ENCODE data around the gene HIBADH. TPM values are rescaled to one million over a fixed set of nuclear protein-coding genes. Genes with fewer than 3 reads are reported as not detected.
"Not testable (repeated sequence)": the region's sequence is repeated elsewhere in the genome, so short reads cannot be mapped to it uniquely, and the experiment has no call there.

HIBADH gene
- total RNA-seq, 1 experiment from 2014 or later, result 23.2 TPM

DNA sequence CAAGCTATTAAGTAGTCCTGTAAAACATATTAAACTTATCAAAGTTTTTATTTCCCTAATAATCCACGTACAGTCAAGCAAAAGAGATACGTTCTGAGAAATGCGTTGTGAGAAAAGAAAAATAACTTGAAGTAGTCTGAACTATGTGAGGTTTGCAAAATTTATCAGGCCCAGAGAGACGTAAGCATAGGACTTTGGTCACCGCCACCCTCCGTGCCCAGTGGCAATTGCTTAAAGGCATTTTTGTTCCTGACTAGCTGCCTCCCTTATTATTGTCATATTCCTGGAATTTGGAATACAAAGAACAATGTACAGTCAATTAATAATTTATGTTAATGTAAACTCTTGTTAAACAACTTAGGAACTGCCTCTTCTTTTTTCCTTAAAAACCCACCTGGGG, 22.8 kb downstream of the HIBADH start:
- no peaks in the 10 kb centered on the region; the same call in 1 of the 2 replicates for H3K4me1 ChIP-seq (ENCODE audit: insufficient read depth, low read length)

GRCh38 chr7:27639048-27639447, 23.6 kb downstream of the HIBADH start:
- no CpG with 5 or more reads among the region's 1 CpG for WGBS (ENCODE audit: extremely low coverage, insufficient read length, low lambda C conversion rate)
- DNase-seq; H3K14ac ChIP-seq (ENCODE audit: insufficient read depth, low read length); H3K18ac ChIP-seq (ENCODE audit: insufficient read length, low read depth, low read length); H3K27me3 ChIP-seq (ENCODE audit: insufficient read depth, low read length); H2BK15ac ChIP-seq (ENCODE audit: low read depth, low read length); H4K20me1 ChIP-seq (ENCODE audit: control insufficient read depth, insufficient read depth, insufficient read length); H4K5ac ChIP-seq (ENCODE audit: insufficient read length, low read depth, low read length); H4K8ac ChIP-seq (replicated peaks; ENCODE audit: insufficient read length, low read depth, low read length); H3K9me3 Mint-ChIP-seq; H3K9me3 ChIP-seq (ENCODE audit: control insufficient read depth, low read depth, low read length); H3K4me1 ChIP-seq (ENCODE audit: insufficient read depth, low read length); H2BK5ac ChIP-seq (ENCODE audit: insufficient read length, low read length); H2BK120ac ChIP-seq (ENCODE audit: low read depth, low read length, poor library complexity, severe bottlenecking); H2BK12ac ChIP-seq (ENCODE audit: insufficient read length, low read depth, low read length); H3K56ac ChIP-seq (ENCODE audit: insufficient read length, low read depth, low read length); H3K79me1 ChIP-seq (ENCODE audit: insufficient read depth, low read depth, low read length, poor library complexity, severe bottlenecking); H3K79me2 ChIP-seq (ENCODE audit: insufficient read depth, low read length); H2BK20ac ChIP-seq (ENCODE audit: low read depth, low read length, poor library complexity, severe bottlenecking); H2AK5ac ChIP-seq (ENCODE audit: insufficient read length, low read length); H3K4me2 ChIP-seq (ENCODE audit: insufficient read depth, insufficient read length, low read length); H3T11ph ChIP-seq (ENCODE audit: low read length); H3K27me3 Mint-ChIP-seq (ENCODE audit: low read depth); H3K23ac ChIP-seq (ENCODE audit: insufficient read length, low read depth, low read length); H3K23me2 ChIP-seq (ENCODE audit: insufficient read length, low read depth, low read length, poor library complexity, severe bottlenecking); H3K27ac ChIP-seq (ENCODE audit: insufficient read length, low read depth, low read length); H3K4me3 Mint-ChIP-seq; H4K91ac ChIP-seq (ENCODE audit: insufficient read length, low read depth, low read length); H3K9ac ChIP-seq (ENCODE audit: extremely low read depth, insufficient read length, low read length); H2AFZ ChIP-seq (ENCODE audit: low read length); H3K4ac ChIP-seq (ENCODE audit: low read depth, low read length): not testable (repeated sequence)
- H3K4me1 Mint-ChIP-seq, result peaks cover 26 to 41% of the 10 kb centered on the region in 2 experiments
- H3K36me3 Mint-ChIP-seq (ENCODE audit: insufficient read depth in 1 of 3, low read depth in 3 of 3), result peaks cover 3 to 22% (median 11%) of the 10 kb centered on the region in 3 experiments; a peak in 5 of 7 replicates
- peak overlapping the region in 1 of 3 experiments; percentile 43; a peak in 1 of 7 replicates for H3K27ac Mint-ChIP-seq

More for the DNA sequence above, 22.8 kb downstream of the HIBADH start:
- Histone ChIP-seq H2AFZ (ENCODE audit: low read length) (no peak overlapping the region), H2BK120ac (ENCODE audit: low read depth, low read length, poor library complexity, severe bottlenecking) (no peak overlapping the region), H3K9ac (ENCODE audit: extremely low read depth, insufficient read length, low read length) (no peak overlapping the region), H3T11ph (ENCODE audit: low read length) (no peak overlapping the region), H3K27me3 (ENCODE audit: insufficient read depth, low read length) (no peaks in the 10 kb centered on the region), H3K9me3 (ENCODE audit: control insufficient read depth, low read depth, low read length) (no peaks in the 10 kb centered on the region), H3K18ac (ENCODE audit: insufficient read length, low read depth, low read length) (no peak overlapping the region), H2AK5ac (ENCODE audit: insufficient read length, low read length) (no peak overlapping the region), H2BK15ac (ENCODE audit: low read depth, low read length) (no peak overlapping the region), H3K4me2 (ENCODE audit: insufficient read depth, insufficient read length, low read length) (no peak overlapping the region), H3K27ac (ENCODE audit: insufficient read length, low read depth, low read length) (no peak overlapping the region), H4K91ac (ENCODE audit: insufficient read length, low read depth, low read length) (no peak overlapping the region), H3K4ac (ENCODE audit: low read depth, low read length) (no peak overlapping the region), H3K23me2 (ENCODE audit: insufficient read length, low read depth, low read length, poor library complexity, severe bottlenecking) (no peaks in the 10 kb centered on the region), H2BK5ac (ENCODE audit: insufficient read length, low read length) (no peak overlapping the region), H4K8ac (replicated peaks; ENCODE audit: insufficient read length, low read depth, low read length) (no peak overlapping the region), H3K79me1 (ENCODE audit: insufficient read depth, low read depth, low read length, poor library complexity, severe bottlenecking) (no peaks in the 10 kb centered on the region), H4K5ac (ENCODE audit: insufficient read length, low read depth, low read length) (no peak overlapping the region), H2BK12ac (ENCODE audit: insufficient read length, low read depth, low read length) (no peak overlapping the region), H4K20me1 (ENCODE audit: control insufficient read depth, insufficient read depth, insufficient read length) (no peaks in the 10 kb centered on the region), H3K14ac (ENCODE audit: insufficient read depth, low read length) (no peak overlapping the region), H2BK20ac (ENCODE audit: low read depth, low read length, poor library complexity, severe bottlenecking) (no peak overlapping the region), H3K23ac (ENCODE audit: insufficient read length, low read depth, low read length) (no peak overlapping the region), H3K79me2 (ENCODE audit: insufficient read depth, low read length) (no peaks in the 10 kb centered on the region), H3K56ac (ENCODE audit: insufficient read length, low read depth, low read length) (no peak overlapping the region)
- Mint-ChIP-seq H3K4me1 (peaks cover 26 to 41% of the 10 kb centered on the region in 2 experiments), H3K9me3 (peaks cover 0 to 3% of the 10 kb centered on the region in 2 experiments; a peak in 2 of 5 replicates), H3K27ac (no peak overlapping the region), H3K36me3 (ENCODE audit: insufficient read depth in 1 of 3, low read depth in 3 of 3) (peaks cover 3 to 26% (median 14%) of the 10 kb centered on the region in 3 experiments; a peak in 5 of 7 replicates), H3K27me3 (ENCODE audit: low read depth) (no peaks in the 10 kb centered on the region), H3K4me3 (no peak overlapping the region)
- WGBS (ENCODE audit: extremely low coverage, insufficient read length, low lambda C conversion rate), result no CpG with 5 or more reads among the region's 6 CpGs
- DNase-seq, result no peak
- no peak for TF ChIP-seq CTCF (conservative IDR thresholded peaks at IDR 0.05)

Measured in H9 (cell line).